Suprapubic skin (tissue), 4 donors: ENCODE measurements around the gene TMC8.

Experiments used
- EP300 ChIP-seq: sonication (generic); formaldehyde crosslinking; IDR thresholded peaks from one replicate; pipeline ENCODE4 v1.6.1; 2017; ENCODE audit warnings: antibody characterized with exemption
- POLR2A ChIP-seq, 2 donors: fragments of 450-650 bp; IDR thresholded peaks; one replicate each; pipeline ENCODE4 v1.6.1; 2017; ENCODE audit warnings: antibody characterized with exemption in 2 of 2, mild to moderate bottlenecking in 2 of 2, moderate library complexity in 2 of 2
- POLR2AphosphoS5 ChIP-seq, 3 donors: sonication (generic); formaldehyde crosslinking; IDR thresholded peaks; one replicate each; pipeline ENCODE4 v1.6.1; 2017; ENCODE audit warnings: antibody characterized with exemption in 3 of 3
- TF ChIP-seq, protein P1 (sequence below), 2 donors: fragments of 200-600 bp in 1 of 2; fragments of 450-650 bp in 1 of 2; sonication (generic) in 1 of 2; IDR thresholded peaks; one replicate each; pipeline ENCODE4 v1.5.1; 2016 to 2019; ENCODE audit warnings: antibody characterized with exemption in 2 of 2, mild to moderate bottlenecking in 1 of 2, moderate library complexity in 1 of 2

- TF ChIP-seq, protein P1, sequence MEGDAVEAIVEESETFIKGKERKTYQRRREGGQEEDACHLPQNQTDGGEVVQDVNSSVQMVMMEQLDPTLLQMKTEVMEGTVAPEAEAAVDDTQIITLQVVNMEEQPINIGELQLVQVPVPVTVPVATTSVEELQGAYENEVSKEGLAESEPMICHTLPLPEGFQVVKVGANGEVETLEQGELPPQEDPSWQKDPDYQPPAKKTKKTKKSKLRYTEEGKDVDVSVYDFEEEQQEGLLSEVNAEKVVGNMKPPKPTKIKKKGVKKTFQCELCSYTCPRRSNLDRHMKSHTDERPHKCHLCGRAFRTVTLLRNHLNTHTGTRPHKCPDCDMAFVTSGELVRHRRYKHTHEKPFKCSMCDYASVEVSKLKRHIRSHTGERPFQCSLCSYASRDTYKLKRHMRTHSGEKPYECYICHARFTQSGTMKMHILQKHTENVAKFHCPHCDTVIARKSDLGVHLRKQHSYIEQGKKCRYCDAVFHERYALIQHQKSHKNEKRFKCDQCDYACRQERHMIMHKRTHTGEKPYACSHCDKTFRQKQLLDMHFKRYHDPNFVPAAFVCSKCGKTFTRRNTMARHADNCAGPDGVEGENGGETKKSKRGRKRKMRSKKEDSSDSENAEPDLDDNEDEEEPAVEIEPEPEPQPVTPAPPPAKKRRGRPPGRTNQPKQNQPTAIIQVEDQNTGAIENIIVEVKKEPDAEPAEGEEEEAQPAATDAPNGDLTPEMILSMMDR (IDR thresholded peaks at IDR 0.05) = no peak
- TF ChIP-seq POLR2AphosphoS5 (IDR thresholded peaks at IDR 0.05) (no peak), POLR2A (IDR thresholded peaks at IDR 0.05) (no peak), EP300 (no peak)
These were observed 35.5 kb upstream of the TMC8 start for GRCh38 chr17:78095035-78095434.
